Kidney (tissue), 2 donors: ENCODE measurements around the gene SPRR4. TPM values are rescaled to one million over a fixed set of nuclear protein-coding genes. Genes with fewer than 3 reads are reported as not detected.

Experiments
- polyA plus RNA-seq: library from polyadenylated mRNA; stranded (reverse); fragments of 350-450 nt; fragmentation: Illumina TruSeq; extraction: RNeasy Lipid Tissue Mini Kit (QIAGEN cat#74804); gene quantifications from one replicate; pipeline ENCODE4 v1.2.3, GENCODE V29; 2014; ENCODE audit warnings: low read depth, low replicate concordance; ENCODE audit not compliant: insufficient read depth
- total RNA-seq: library from RNA; stranded (reverse); fragmentation: NEBNext Ultra II Directional; extraction: Animal tissue kit (Norgen Biotek cat#: 25700); gene quantifications from one replicate; pipeline ENCODE4 v1.2.1, GENCODE V29; 2021
- donor health status: DM: yes; HTN: yes; CAD: no.

SPRR4 gene
- total and polyA plus RNA-seq, 2 donors from 2014 or later: not detected

Other genes with a start within 250 kb of the SPRR4 start
- not detected for gene KPRP, start 212.6 kb upstream of the SPRR4 start, total RNA-seq
- gene KPRP, start 212.6 kb upstream of the SPRR4 start, polyA plus RNA-seq: not detected
- gene LCE1F, start 195.5 kb upstream of the SPRR4 start, total RNA-seq: not detected
- gene LCE1F, start 195.5 kb upstream of the SPRR4 start, polyA plus RNA-seq: not detected
- gene LCE1E, start 184.4 kb upstream of the SPRR4 start, total RNA-seq: not detected
- gene LCE1E, start 184.4 kb upstream of the SPRR4 start, polyA plus RNA-seq: not detected
- not detected for gene LCE1D, start 173.9 kb upstream of the SPRR4 start, total RNA-seq
- gene LCE1D, start 173.9 kb upstream of the SPRR4 start, polyA plus RNA-seq: not detected
- not detected for gene LCE1C, start 164.0 kb upstream of the SPRR4 start, total RNA-seq
- not detected for gene LCE1C, start 164.0 kb upstream of the SPRR4 start, polyA plus RNA-seq
- not detected for gene LCE1B, start 158.7 kb upstream of the SPRR4 start, total RNA-seq
- not detected for gene LCE1B, start 158.7 kb upstream of the SPRR4 start, polyA plus RNA-seq
- not detected for gene LCE1A, start 143.2 kb upstream of the SPRR4 start, total RNA-seq
- not detected for gene LCE1A, start 143.2 kb upstream of the SPRR4 start, polyA plus RNA-seq
- not detected for gene LCE6A, start 127.8 kb upstream of the SPRR4 start, total RNA-seq
- gene LCE6A, start 127.8 kb upstream of the SPRR4 start, polyA plus RNA-seq: not detected
- not detected for gene LCE7A, start 110.7 kb upstream of the SPRR4 start, total RNA-seq
- gene LCE7A, start 110.7 kb upstream of the SPRR4 start, polyA plus RNA-seq: not detected
- gene SMCP, start 92.3 kb upstream of the SPRR4 start, total RNA-seq: not detected
- gene SMCP, start 92.3 kb upstream of the SPRR4 start, polyA plus RNA-seq: not detected
- gene IVL, start 62.1 kb upstream of the SPRR4 start, total RNA-seq: not detected
- gene IVL, start 62.1 kb upstream of the SPRR4 start, polyA plus RNA-seq: not detected
- gene SPRR5, start 23.4 kb upstream of the SPRR4 start, total RNA-seq: not detected
- not detected for gene SPRR5, start 23.4 kb upstream of the SPRR4 start, polyA plus RNA-seq
- not detected for gene SPRR1A, start 13.4 kb downstream of the SPRR4 start, total RNA-seq
- not detected for gene SPRR1A, start 13.4 kb downstream of the SPRR4 start, polyA plus RNA-seq
- gene SPRR3, start 31.1 kb downstream of the SPRR4 start, total RNA-seq: not detected
- not detected for gene SPRR3, start 31.1 kb downstream of the SPRR4 start, polyA plus RNA-seq
- gene SPRR1B, start 60.6 kb downstream of the SPRR4 start, total RNA-seq: not detected
- gene SPRR1B, start 60.6 kb downstream of the SPRR4 start, polyA plus RNA-seq: not detected
- gene SPRR2D, start 70.5 kb downstream of the SPRR4 start, total RNA-seq: not detected
- not detected for gene SPRR2D, start 70.5 kb downstream of the SPRR4 start, polyA plus RNA-seq
- 0.60 TPM for gene SPRR2A, start 86.9 kb downstream of the SPRR4 start, total RNA-seq
- not detected for gene SPRR2A, start 86.9 kb downstream of the SPRR4 start, polyA plus RNA-seq
- gene SPRR2B, start 101.0 kb downstream of the SPRR4 start, total RNA-seq: not detected
- not detected for gene SPRR2B, start 101.0 kb downstream of the SPRR4 start, polyA plus RNA-seq
- gene SPRR2E, start 123.9 kb downstream of the SPRR4 start, total RNA-seq: not detected
- not detected for gene SPRR2E, start 123.9 kb downstream of the SPRR4 start, polyA plus RNA-seq
- not detected for gene SPRR2F, start 142.9 kb downstream of the SPRR4 start, total RNA-seq
- not detected for gene SPRR2F, start 142.9 kb downstream of the SPRR4 start, polyA plus RNA-seq
- not detected for gene SPRR2G, start 180.2 kb downstream of the SPRR4 start, total RNA-seq
- gene SPRR2G, start 180.2 kb downstream of the SPRR4 start, polyA plus RNA-seq: not detected
- not detected for gene LELP1, start 232.8 kb downstream of the SPRR4 start, total RNA-seq
- not detected for gene LELP1, start 232.8 kb downstream of the SPRR4 start, polyA plus RNA-seq
- gene PRR9, start 246.9 kb downstream of the SPRR4 start, total RNA-seq: not detected
- not detected for gene PRR9, start 246.9 kb downstream of the SPRR4 start, polyA plus RNA-seq